Astrocyte of the cerebellum (primary cell): ENCODE measurements around the gene DNAI2.
"Not testable (repeated sequence)": the region's sequence is repeated elsewhere in the genome, so short reads cannot be mapped to it uniquely, and the experiment has no call there.

Source experiments
- DNase-seq: peaks from one replicate; pipeline ENCODE4 v3.0.0-alpha.2; 2011; ENCODE audit warnings: low read depth
- H3K4me3 ChIP-seq: 2 replicates; pipeline ENCODE4 v1.5.1; 2011; ENCODE audit warnings: mild to moderate bottlenecking, low read depth, low read length, moderate library complexity
- in situ Hi-C: cut with HindIII; loops from 2 replicates; pipeline ENCODE4 v1.10.0; 2017; ENCODE audit warnings: low sequenced_read_pairs
- TF ChIP-seq, protein P1 (sequence below): IDR thresholded peaks from 2 replicates; pipeline ENCODE4 v1.5.1; 2012; ENCODE audit warnings: low read length, low read depth, moderate library complexity, mild to moderate bottlenecking; ENCODE audit errors: missing control alignments

DNAI2 gene

GRCh38 chr17:74262601-74263000 is 11.4 kb upstream of the DNAI2 start:
- DNase-seq = no peak
- TF ChIP-seq, protein P1, sequence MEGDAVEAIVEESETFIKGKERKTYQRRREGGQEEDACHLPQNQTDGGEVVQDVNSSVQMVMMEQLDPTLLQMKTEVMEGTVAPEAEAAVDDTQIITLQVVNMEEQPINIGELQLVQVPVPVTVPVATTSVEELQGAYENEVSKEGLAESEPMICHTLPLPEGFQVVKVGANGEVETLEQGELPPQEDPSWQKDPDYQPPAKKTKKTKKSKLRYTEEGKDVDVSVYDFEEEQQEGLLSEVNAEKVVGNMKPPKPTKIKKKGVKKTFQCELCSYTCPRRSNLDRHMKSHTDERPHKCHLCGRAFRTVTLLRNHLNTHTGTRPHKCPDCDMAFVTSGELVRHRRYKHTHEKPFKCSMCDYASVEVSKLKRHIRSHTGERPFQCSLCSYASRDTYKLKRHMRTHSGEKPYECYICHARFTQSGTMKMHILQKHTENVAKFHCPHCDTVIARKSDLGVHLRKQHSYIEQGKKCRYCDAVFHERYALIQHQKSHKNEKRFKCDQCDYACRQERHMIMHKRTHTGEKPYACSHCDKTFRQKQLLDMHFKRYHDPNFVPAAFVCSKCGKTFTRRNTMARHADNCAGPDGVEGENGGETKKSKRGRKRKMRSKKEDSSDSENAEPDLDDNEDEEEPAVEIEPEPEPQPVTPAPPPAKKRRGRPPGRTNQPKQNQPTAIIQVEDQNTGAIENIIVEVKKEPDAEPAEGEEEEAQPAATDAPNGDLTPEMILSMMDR = no peak
- no peak overlapping the region for H3K4me3 ChIP-seq
- in situ Hi-C loops = no loop called here

DNA sequence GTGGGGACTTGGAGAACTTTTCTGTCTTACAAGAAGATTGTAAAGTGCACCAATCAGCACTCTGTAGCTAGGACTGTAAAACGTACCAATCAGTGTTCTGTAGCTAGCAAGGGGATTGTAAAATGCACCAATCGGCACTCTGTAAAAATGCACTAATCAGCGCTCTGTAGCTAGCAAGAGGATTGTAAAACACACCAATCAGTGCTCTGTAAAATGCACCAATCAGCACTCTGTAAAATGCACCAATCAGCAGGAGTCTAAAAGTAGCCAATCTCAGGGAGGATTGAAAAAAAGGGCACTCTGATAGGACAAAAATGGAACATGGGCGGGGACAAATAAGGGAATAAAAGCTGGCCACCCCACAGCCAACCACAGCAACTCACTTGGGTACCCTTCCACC is 7.0 kb upstream of the DNAI2 start:
- DNase-seq, in situ Hi-C loops, H3K4me3 ChIP-seq: not testable (repeated sequence)

DNA sequence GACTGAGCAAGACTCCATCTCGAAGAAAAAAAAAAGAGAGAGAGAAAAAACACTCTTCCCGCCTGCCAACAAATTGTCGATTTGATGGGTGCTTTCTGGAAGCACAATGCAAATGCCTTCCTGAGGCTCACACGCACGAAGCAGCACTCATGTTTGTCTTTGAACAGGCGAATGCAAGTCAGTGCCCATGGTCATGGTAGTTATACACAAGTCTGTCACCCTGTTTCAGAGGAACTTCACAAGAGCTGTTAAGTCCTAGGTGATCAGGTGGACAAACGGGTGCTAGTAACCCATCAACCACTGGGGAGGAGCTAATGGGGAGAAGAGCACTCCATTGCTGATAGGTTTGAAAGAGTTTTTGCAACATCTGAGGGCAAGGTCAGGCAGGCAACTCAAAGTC is 6.5 kb upstream of the DNAI2 start:
- no peak overlapping the region for H3K4me3 ChIP-seq
- TF ChIP-seq, protein P1 = no peak
- in situ Hi-C loops = no loop called here
- no peak for DNase-seq

DNA sequence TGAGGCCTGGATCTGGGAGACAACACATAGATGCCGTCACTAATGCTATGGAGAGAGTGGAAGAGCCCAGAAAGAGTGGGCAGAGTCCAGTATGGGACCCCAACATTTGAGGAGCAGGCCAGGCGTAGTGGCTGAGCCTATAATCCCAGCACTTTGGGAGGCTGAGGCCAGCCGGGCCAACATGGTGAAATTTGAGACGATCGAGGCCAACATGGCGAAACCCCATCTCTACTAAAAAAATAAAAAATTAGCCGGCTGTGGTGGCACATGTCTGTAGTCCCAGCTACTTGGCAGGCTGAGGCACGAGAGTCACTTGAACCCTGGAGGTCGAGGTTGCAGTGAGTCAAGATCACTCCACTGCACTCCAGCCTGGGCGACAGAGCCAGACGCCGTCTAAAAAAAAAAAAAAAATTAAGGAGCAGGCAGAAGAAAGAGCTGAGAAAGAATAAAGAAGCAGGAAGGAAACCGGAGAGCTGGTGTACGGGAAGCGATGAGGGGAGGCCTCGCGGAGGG is 6.0 kb upstream of the DNAI2 start:
- no peak overlapping the region for H3K4me3 ChIP-seq
- DNase-seq = no peak
- TF ChIP-seq, protein P1 = no peak
- in situ Hi-C loops = no loop called here

GRCh38 chr17:74268558-74268957 is 5.5 kb upstream of the DNAI2 start:
- DNase-seq = no peak
- H3K4me3 ChIP-seq = no peak overlapping the region
- in situ Hi-C loops = no loop called here
- TF ChIP-seq, protein P1 = no peak

DNA sequence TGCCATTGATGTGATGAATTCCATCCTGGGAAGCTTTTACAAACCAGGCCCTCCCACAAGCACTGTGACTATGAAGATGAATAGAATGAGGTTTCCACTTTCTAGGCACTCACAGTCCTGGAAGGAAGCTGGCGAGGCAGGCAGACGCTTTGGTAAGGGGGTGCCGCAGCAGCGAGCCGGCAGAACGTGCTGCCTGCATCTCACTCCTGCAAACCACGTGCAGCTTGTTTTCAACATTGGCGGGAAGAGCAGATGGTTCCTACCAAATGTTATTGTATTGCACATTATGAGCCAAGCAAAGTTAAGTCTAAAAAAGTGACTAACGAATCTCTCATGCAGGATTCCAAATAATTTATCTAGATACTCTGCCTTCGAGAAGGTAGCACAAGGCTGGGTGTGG is 3.7 kb upstream of the DNAI2 start:
- H3K4me3 ChIP-seq = no peak overlapping the region
- in situ Hi-C loops = no loop called here
- DNase-seq = no peak

DNA sequence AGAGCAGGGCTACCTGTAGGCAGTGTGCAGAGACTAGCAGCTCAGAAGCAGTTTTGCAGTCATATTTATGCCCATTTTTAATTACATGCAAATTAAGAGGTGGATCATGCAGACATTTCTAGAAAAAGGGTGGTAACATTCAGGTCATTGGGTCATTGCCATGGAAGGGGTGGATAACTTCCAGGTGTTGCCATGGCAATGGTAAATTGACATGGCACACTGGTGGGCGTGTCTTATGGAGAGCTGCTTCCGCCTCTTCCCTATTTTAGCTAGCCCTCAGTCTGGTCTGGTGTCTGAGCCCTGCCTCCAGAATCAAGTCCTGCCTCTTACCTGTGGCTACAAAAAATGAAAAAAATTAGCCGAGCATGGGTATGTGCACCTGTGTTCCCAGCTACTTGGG is 2.8 kb upstream of the DNAI2 start:
- in situ Hi-C loops = no loop called here
- DNase-seq = no peak
- TF ChIP-seq, protein P1 = no peak
- no peak overlapping the region for H3K4me3 ChIP-seq

More for the DNA sequence above, 3.7 kb upstream of the DNAI2 start:
- TF ChIP-seq, protein P1 = no peak
